Keratinocyte (primary cell): ENCODE data around the gene RNPEP. TPM values are rescaled to one million over a fixed set of nuclear protein-coding genes. Genes with fewer than 3 reads are reported as not detected.

Source experiments
- DNase-seq: peaks from one replicate; pipeline ENCODE4 v3.0.0-alpha.2; 2011; ENCODE audit warnings: low read depth, missing footprints, low spot score
- FAIRE-seq: peaks from 2 replicates; lab custom pipeline; 2011; peaks lifted over from hg19 to GRCh38; lab: Jason Lieb, UNC
- H2AFZ ChIP-seq: 2 replicates; pipeline ENCODE4 v1.6.0; 2012; ENCODE audit warnings: low read length, control low read depth, inconsistent platforms; ENCODE audit not compliant: control insufficient read depth
- H3K27ac ChIP-seq: 2 replicates; pipeline ENCODE4 v1.5.1; 2011; ENCODE audit warnings: low read length; ENCODE audit not compliant: control insufficient read depth, insufficient read depth
- H3K27me3 ChIP-seq: 3 replicates; pipeline ENCODE4 v1.6.0; 2011; ENCODE audit warnings: low read length; ENCODE audit not compliant: control insufficient read depth, insufficient read depth; ENCODE audit errors: extremely low read depth
- H3K36me3 ChIP-seq, 2 experiments: 2 replicates in 1 of 2; 3 replicates in 1 of 2; pipeline ENCODE4 v1.5.1; 2011; ENCODE audit warnings: low read length in 2 of 2, mild to moderate bottlenecking in 1 of 2; ENCODE audit not compliant: control insufficient read depth in 2 of 2, insufficient read depth in 2 of 2; ENCODE audit errors: extremely low read depth in 1 of 2
- H3K4me1 ChIP-seq: 3 replicates; pipeline ENCODE4 v1.5.1; 2011; ENCODE audit warnings: low read length; ENCODE audit not compliant: control insufficient read depth, insufficient read depth; ENCODE audit errors: extremely low read depth
- H3K4me2 ChIP-seq: 3 replicates; pipeline ENCODE4 v1.6.0; 2011; ENCODE audit warnings: low read depth, low read length; ENCODE audit not compliant: control insufficient read depth, insufficient read depth; ENCODE audit errors: extremely low read depth
- H3K4me3 ChIP-seq, 3 experiments: fragments of 200-600 bp in 1 of 3; sonication (generic) in 1 of 3; 2 replicates in 2 of 3; 3 replicates in 1 of 3; pipeline ENCODE4 v1.5.1; 2011 to 2016; ENCODE audit warnings: low read length in 3 of 3, mild to moderate bottlenecking in 3 of 3, control low read depth in 2 of 3, inconsistent platforms in 1 of 3, low read depth in 1 of 3, mixed read lengths in 1 of 3, mixed run types in 1 of 3, moderate library complexity in 1 of 3; ENCODE audit not compliant: control insufficient read depth in 2 of 3, insufficient read depth in 2 of 3; ENCODE audit errors: extremely low read depth in 1 of 3
- H3K79me2 ChIP-seq: 2 replicates; pipeline ENCODE4 v1.6.0; 2012; ENCODE audit warnings: low read length; ENCODE audit not compliant: control insufficient read depth, insufficient read depth
- H3K9ac ChIP-seq: 3 replicates; pipeline ENCODE4 v1.6.0; 2011; ENCODE audit warnings: low read length; ENCODE audit not compliant: control insufficient read depth, insufficient read depth; ENCODE audit errors: extremely low read depth
- H3K9me1 ChIP-seq: 3 replicates; pipeline ENCODE4 v1.6.0; 2011; ENCODE audit warnings: low read length; ENCODE audit not compliant: control insufficient read depth, insufficient read depth; ENCODE audit errors: extremely low read depth
- H3K9me3 ChIP-seq: 2 replicates; pipeline ENCODE4 v1.5.1; 2012; ENCODE audit warnings: low read depth, low read length; ENCODE audit not compliant: control insufficient read depth
- H4K20me1 ChIP-seq: 3 replicates; pipeline ENCODE4 v1.6.0; 2011; ENCODE audit warnings: low read length; ENCODE audit not compliant: control insufficient read depth, insufficient read depth; ENCODE audit errors: extremely low read depth
- CTCF ChIP-seq, 3 experiments: IDR thresholded peaks in 1 of 3; conservative IDR thresholded peaks in 1 of 3; optimal IDR thresholded peaks in 1 of 3; 2 replicates in 2 of 3; 3 replicates in 1 of 3; pipeline versions ENCODE3 to v1.5.1; 2011; ENCODE audit warnings: low read length in 3 of 3, mild to moderate bottlenecking in 3 of 3, moderate library complexity in 2 of 3, control low read depth in 1 of 3, inconsistent platforms in 1 of 3; ENCODE audit not compliant: insufficient read depth in 2 of 3; ENCODE audit errors: extremely low read depth in 1 of 3
- EZH2 ChIP-seq: IDR thresholded peaks from one replicate; pipeline ENCODE4 v1.6.1; 2012; ENCODE audit warnings: inconsistent platforms, mild to moderate bottlenecking, low read length, moderate library complexity
- dilution Hi-C: fragments of 300-500 bp; cut with MboI; formaldehyde crosslinking; loops from one replicate; pipeline ENCODE4 v1.7.0; 2020; ENCODE audit warnings: low sequenced_read_pairs; ENCODE audit not compliant: extremely low pct_ligation_motif_present
- polyA plus RNA-seq, 5 experiments: library from polyadenylated mRNA; depleted of rRNA in 3 of 5; stranded (reverse) in 3 of 5; stranded (forward) in 1 of 5; unstranded in 1 of 5; fragments of >200 nt; gene quantifications; 1 replicate in 1 of 5; 2 replicates in 3 of 5; 3 replicates in 1 of 5; pipeline versions ENCODE4 v1.2.1 to v1.2.3, GENCODE V29; 2011 to 2012; ENCODE audit warnings: missing spikeins in 2 of 5, low read depth in 1 of 5, low replicate concordance in 1 of 5

The RNPEP gene
- polyA plus RNA-seq, 1 donor (not counting 4 experiments of a cell fraction or from before 2014, with no cell fraction given): 63.0 TPM

GRCh38 chr1:201988601-201989000, 6.2 kb downstream of the RNPEP start:
- Histone ChIP-seq H3K27ac (no peak overlapping the region), H3K9me3 (no peaks in the 10 kb centered on the region), H3K4me3 (no peak overlapping the region), H3K4me2 (no peak overlapping the region), H3K9ac (no peak overlapping the region), H3K4me1 (peaks cover 45% of the 10 kb centered on the region), H4K20me1 (no peaks in the 10 kb centered on the region), H3K79me2 (peaks cover 33% of the 10 kb centered on the region), H3K27me3 (no peaks in the 10 kb centered on the region), H3K36me3 (peaks cover 17 to 25% of the 10 kb centered on the region in 2 experiments), H3K9me1 (no peaks in the 10 kb centered on the region), H2AFZ (no peak overlapping the region)
- DNase-seq (no peak), FAIRE-seq (no peak)
- dilution Hi-C loops: no loop called here
- TF ChIP-seq CTCF (optimal IDR thresholded peaks at IDR 0.05 in 1 of 3, IDR thresholded peaks at IDR 0.05 in 1 of 3, conservative IDR thresholded peaks at IDR 0.05 in 1 of 3; ENCODE audit: extremely low read depth in 1 of 3, insufficient read depth in 2 of 3, low read length in 3 of 3) (no peak), EZH2 (no peak)

DNA sequence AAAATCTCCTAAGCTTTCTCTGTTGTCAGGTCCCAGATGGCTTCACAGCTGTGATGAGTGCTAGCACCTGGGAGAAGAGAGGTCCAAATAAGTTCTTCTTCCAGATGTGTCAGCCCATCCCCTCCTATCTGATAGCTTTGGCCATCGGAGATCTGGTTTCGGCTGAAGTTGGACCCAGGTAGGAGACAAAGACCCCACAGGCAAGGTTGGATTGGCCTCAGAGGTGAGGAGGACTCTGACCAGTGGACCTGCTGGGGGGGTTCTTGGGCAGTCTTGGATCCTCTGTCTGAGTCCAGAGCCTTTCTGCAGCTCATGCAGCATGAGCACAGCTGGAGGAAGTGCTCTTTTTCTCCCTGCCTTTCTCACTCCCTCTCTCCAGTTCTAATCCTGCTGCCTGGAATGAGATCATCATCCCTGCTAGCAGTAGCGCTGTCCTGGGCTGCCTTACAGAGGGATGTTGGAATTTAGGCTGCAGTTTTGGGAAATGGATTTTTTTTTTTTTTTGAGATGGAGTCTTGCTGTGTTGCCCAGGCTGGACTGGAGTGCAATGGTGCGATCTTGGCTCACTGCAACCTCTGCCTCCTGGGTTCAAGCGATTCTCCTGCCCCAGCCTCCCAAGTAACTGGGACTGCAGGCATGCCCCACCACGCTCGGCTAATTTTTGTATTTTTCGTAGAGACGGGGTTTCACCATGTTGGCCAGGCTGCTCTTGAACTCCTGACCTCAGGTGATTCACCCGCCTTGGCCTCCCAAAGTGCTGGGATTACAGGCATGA, 7.1 kb downstream of the RNPEP start:
- H3K9ac ChIP-seq: no peak overlapping the region
- H3K9me3 ChIP-seq: no peaks in the 10 kb centered on the region
- dilution Hi-C loops: no loop called here
- H2AFZ ChIP-seq: no peak overlapping the region
- H3K4me3 ChIP-seq: no peak overlapping the region
- no peak overlapping the region for H3K27ac ChIP-seq
- H4K20me1 ChIP-seq: no peaks in the 10 kb centered on the region
- H3K79me2 ChIP-seq: peaks cover 24% of the 10 kb centered on the region
- no peaks in the 10 kb centered on the region for H3K9me1 ChIP-seq
- no peaks in the 10 kb centered on the region for H3K27me3 ChIP-seq
- no peak for DNase-seq
- peak overlapping the region; percentile 46 for H3K4me2 ChIP-seq
- peaks cover 38% of the 10 kb centered on the region for H3K4me1 ChIP-seq
- no peak for FAIRE-seq
- TF ChIP-seq EZH2: no peak
- TF ChIP-seq CTCF (optimal IDR thresholded peaks at IDR 0.05 in 1 of 3, IDR thresholded peaks at IDR 0.05 in 1 of 3, conservative IDR thresholded peaks at IDR 0.05 in 1 of 3; ENCODE audit: extremely low read depth in 1 of 3, insufficient read depth in 2 of 3, low read length in 3 of 3): no peak
- peaks cover 24 to 32% of the 10 kb centered on the region in 2 experiments for H3K36me3 ChIP-seq
